MM.1S (cell line): Measurements from ENCODE around the gene ABCA3.

ENCODE experiments used
- DNase-seq: peaks from one replicate; pipeline ENCODE4 v3.0.0-alpha.2; 2015
- H2AFZ ChIP-seq: fragments of 300-600 bp; sonication (generic); 2 replicates; pipeline ENCODE4 v1.6.0; 2016; ENCODE audit warnings: antibody characterized with exemption, low read length
- H3F3A ChIP-seq: fragments of 300-600 bp; sonication (generic); 2 replicates; pipeline ENCODE4 v1.6.1; 2016; ENCODE audit warnings: mild to moderate bottlenecking, antibody characterized with exemption, low read length, moderate library complexity, mixed read lengths; ENCODE audit not compliant: insufficient read depth
- H3K27ac ChIP-seq: fragments of 300-600 bp; sonication (generic); 2 replicates; pipeline ENCODE4 v1.5.1; 2016; ENCODE audit warnings: mild to moderate bottlenecking, low read length
- H3K27me3 ChIP-seq: fragments of 300-600 bp; sonication (generic); replicated peaks from 2 replicates; pipeline ENCODE4 v1.6.0; 2016; ENCODE audit warnings: low read length; ENCODE audit not compliant: insufficient read depth
- H3K36me3 ChIP-seq: fragments of 300-600 bp; sonication (generic); replicated peaks from 2 replicates; pipeline ENCODE4 v1.6.1; 2016; ENCODE audit warnings: mild to moderate bottlenecking, low read length, mixed read lengths; ENCODE audit not compliant: insufficient read depth
- H3K4me1 ChIP-seq: fragments of 300-600 bp; sonication (generic); 2 replicates; pipeline ENCODE4 v1.6.1; 2016; ENCODE audit warnings: low read length, mixed read lengths
- H3K4me2 ChIP-seq: fragments of 300-600 bp; sonication (generic); 2 replicates; pipeline ENCODE4 v1.6.0; 2016; ENCODE audit warnings: low read depth, low read length
- H3K4me3 ChIP-seq: fragments of 300-600 bp; sonication (generic); 2 replicates; pipeline ENCODE4 v1.5.1; 2016; ENCODE audit warnings: low read length, mixed read lengths
- H3K79me2 ChIP-seq: fragments of 300-600 bp; sonication (generic); 2 replicates; pipeline ENCODE4 v1.6.1; 2016; ENCODE audit warnings: mixed run types, low read length, mixed read lengths
- H3K9ac ChIP-seq: fragments of 300-600 bp; sonication (generic); 2 replicates; pipeline ENCODE4 v1.6.1; 2016; ENCODE audit warnings: low read length, mixed read lengths
- H3K9me2 ChIP-seq: fragments of 300-600 bp; sonication (generic); replicated peaks from 2 replicates; pipeline ENCODE4 v1.6.1; 2016; ENCODE audit warnings: mild to moderate bottlenecking, low read length, mixed read lengths; ENCODE audit not compliant: insufficient read depth
- H3K9me3 ChIP-seq: fragments of 300-600 bp; sonication (generic); replicated peaks from 2 replicates; pipeline ENCODE4 v1.6.1; 2016; ENCODE audit warnings: mild to moderate bottlenecking, low read length, mixed read lengths; ENCODE audit not compliant: insufficient read depth
- H4K20me1 ChIP-seq: fragments of 300-600 bp; sonication (generic); 2 replicates; pipeline ENCODE4 v1.6.1; 2016; ENCODE audit warnings: mild to moderate bottlenecking, low read length, moderate library complexity, mixed read lengths; ENCODE audit not compliant: insufficient read depth
- CTCF ChIP-seq: fragments of 300-600 bp; sonication (generic); IDR thresholded peaks from 2 replicates; pipeline ENCODE4 v1.5.1; 2016; ENCODE audit warnings: antibody characterized with exemption, low read length, mixed read lengths
- EZH2 ChIP-seq: fragments of 300-600 bp; sonication (generic); optimal IDR thresholded peaks from 2 replicates; pipeline ENCODE3; 2017; ENCODE audit warnings: low read depth, mild to moderate bottlenecking, antibody characterized with exemption, low read length, mixed read lengths
- EZH2phosphoT487 ChIP-seq: fragments of 300-600 bp; sonication (generic); IDR thresholded peaks from 2 replicates; pipeline ENCODE4 v1.6.1; 2018; ENCODE audit warnings: antibody characterized with exemption, low read length

ABCA3 gene

GRCh38 chr16:2296661-2297505 lies 43.6 kb downstream of the ABCA3 start:
- Histone ChIP-seq H3K9ac (no peak overlapping the region), H3K9me2 (no peaks in the 10 kb centered on the region), H3K36me3 (no peaks in the 10 kb centered on the region), H2AFZ (no peak overlapping the region), H3F3A (no peaks in the 10 kb centered on the region), H4K20me1 (no peaks in the 10 kb centered on the region), H3K27ac (no peak overlapping the region), H3K9me3 (no peaks in the 10 kb centered on the region), H3K4me2 (no peak overlapping the region), H3K79me2 (no peaks in the 10 kb centered on the region), H3K27me3 (peaks cover 73% of the 10 kb centered on the region), H3K4me1 (no peaks in the 10 kb centered on the region), H3K4me3 (no peak overlapping the region)
- TF ChIP-seq EZH2: no peak
- peak; percentile 48 for TF ChIP-seq CTCF
- TF ChIP-seq EZH2phosphoT487: no peak
- peak; percentile 17 for DNase-seq

- no peaks in the 10 kb centered on the region for H3K9me2 ChIP-seq
- H3F3A ChIP-seq: no peaks in the 10 kb centered on the region
- no peak overlapping the region for H3K4me2 ChIP-seq
- H3K27ac ChIP-seq: no peak overlapping the region
- DNase-seq: peak; percentile 27
- H3K36me3 ChIP-seq: no peaks in the 10 kb centered on the region
- no peaks in the 10 kb centered on the region for H4K20me1 ChIP-seq
- no peaks in the 10 kb centered on the region for H3K9me3 ChIP-seq
- H3K4me3 ChIP-seq: no peak overlapping the region
- H3K79me2 ChIP-seq: no peaks in the 10 kb centered on the region
- H2AFZ ChIP-seq: no peak overlapping the region
- no peak for TF ChIP-seq CTCF
- TF ChIP-seq EZH2: no peak
- no peak for TF ChIP-seq EZH2phosphoT487
- H3K4me1 ChIP-seq: no peaks in the 10 kb centered on the region
- no peak overlapping the region for H3K9ac ChIP-seq
- H3K27me3 ChIP-seq: peaks cover 62% of the 10 kb centered on the region
These were observed 45.3 kb downstream of the ABCA3 start for GRCh38 chr16:2295056-2295798.

DNA sequence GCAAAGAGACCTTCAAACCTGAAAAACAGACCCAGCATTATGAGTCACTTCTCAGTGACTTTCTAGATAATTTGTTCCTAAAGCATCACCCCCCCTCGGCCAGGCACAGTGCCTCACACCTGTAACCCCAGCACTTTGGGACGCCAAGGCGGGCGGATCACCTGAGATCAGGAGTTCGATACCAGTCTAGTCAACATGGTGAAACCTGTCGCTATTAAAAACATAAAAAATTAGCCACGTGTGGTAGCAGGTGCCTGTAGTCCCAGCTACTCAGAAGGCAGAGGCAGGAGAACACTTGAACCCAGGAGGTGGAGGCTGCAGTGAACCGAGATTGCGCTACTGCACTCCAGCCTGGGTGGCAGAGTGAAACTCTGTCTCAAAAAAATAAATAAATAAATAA lies 48.3 kb downstream of the ABCA3 start:
- H3K79me2 ChIP-seq: no peaks in the 10 kb centered on the region
- no peak overlapping the region for H2AFZ ChIP-seq
- no peak overlapping the region for H3K27ac ChIP-seq
- H4K20me1 ChIP-seq: no peaks in the 10 kb centered on the region
- TF ChIP-seq EZH2: no peak
- TF ChIP-seq EZH2phosphoT487: no peak
- no peak for TF ChIP-seq CTCF
- no peak overlapping the region for H3K4me3 ChIP-seq
- H3K9me3 ChIP-seq: no peaks in the 10 kb centered on the region
- no peaks in the 10 kb centered on the region for H3K4me1 ChIP-seq
- no peaks in the 10 kb centered on the region for H3K36me3 ChIP-seq
- no peak overlapping the region for H3K4me2 ChIP-seq
- H3K27me3 ChIP-seq: peaks cover 58% of the 10 kb centered on the region
- DNase-seq: no peak
- H3K9me2 ChIP-seq: no peaks in the 10 kb centered on the region
- no peaks in the 10 kb centered on the region for H3F3A ChIP-seq
- H3K9ac ChIP-seq: no peak overlapping the region
